OCI-LY7 (cell line): ENCODE measurements around the gene PLPP4. TPM values are rescaled to one million over a fixed set of nuclear protein-coding genes. Genes with fewer than 3 reads are reported as not detected.

Source experiments
- BruUV-seq: library from RNA; stranded (reverse); fragments of 400-500 nt; replicated peaks from 2 replicates; lab custom pipeline; 2021; lab: Mats Ljungman, UMichigan
- CTCF ChIA-PET: fragments of 300-600 bp; sonication (Branson Sonifier 250); formaldehyde crosslinking; loops from one replicate; lab custom pipeline; 2022; ENCODE audit warnings: antibody characterized with exemption; ENCODE audit not compliant: unreplicated experiment; lab: Charles Lee
- POLR2A ChIA-PET: fragments of 300-600 bp; sonication (Branson Sonifier 250); formaldehyde crosslinking; loops from one replicate; lab custom pipeline; 2022; ENCODE audit warnings: antibody characterized with exemption; lab: Charles Lee
- DNase-seq: peaks from one replicate; pipeline ENCODE4 v3.0.0-alpha.2; 2015; ENCODE audit warnings: low spot score
- H2AFZ ChIP-seq: fragments of 200-600 bp; sonication (generic), shearing (Covaris generic); 2 replicates; pipeline ENCODE4 v1.6.1; 2014; ENCODE audit warnings: mild to moderate bottlenecking, antibody characterized with exemption, low read length, moderate library complexity
- H3K27ac ChIP-seq: fragments of 200-600 bp; sonication (generic); 2 replicates; pipeline ENCODE4 v1.5.1; 2014; ENCODE audit warnings: mixed run types, low read depth, mild to moderate bottlenecking, moderate library complexity, low read length, inconsistent platforms; ENCODE audit not compliant: poor library complexity, severe bottlenecking
- H3K36me3 ChIP-seq: fragments of 200-600 bp; sonication (generic); 2 replicates; pipeline ENCODE4 v1.6.1; 2014; ENCODE audit warnings: mild to moderate bottlenecking, antibody characterized with exemption, low read length, moderate library complexity, mixed read lengths; ENCODE audit not compliant: insufficient read depth
- H3K4me1 ChIP-seq: fragments of 200-600 bp; sonication (generic); 2 replicates; pipeline ENCODE4 v1.5.1; 2014; ENCODE audit warnings: mild to moderate bottlenecking, low read length; ENCODE audit not compliant: insufficient read depth, poor library complexity, severe bottlenecking
- H3K4me2 ChIP-seq: fragments of 200-600 bp; sonication (generic); 2 replicates; pipeline ENCODE4 v1.6.1; 2014; ENCODE audit warnings: mild to moderate bottlenecking, low read length
- H3K4me3 ChIP-seq: fragments of 200-600 bp; sonication (generic); 2 replicates; pipeline ENCODE4 v1.5.1; 2014; ENCODE audit warnings: mild to moderate bottlenecking, low read depth, low read length; ENCODE audit not compliant: poor library complexity, severe bottlenecking
- H3K79me2 ChIP-seq: fragments of 200-600 bp; sonication (generic); 2 replicates; pipeline ENCODE4 v1.6.1; 2016; ENCODE audit warnings: low read depth, mild to moderate bottlenecking, low read length, moderate library complexity, mixed read lengths; ENCODE audit not compliant: insufficient read depth
- H3K9me2 ChIP-seq: fragments of 200-600 bp; sonication (generic); 2 replicates; pipeline ENCODE4 v1.6.1; 2016; ENCODE audit warnings: mild to moderate bottlenecking, low read length, mixed read lengths; ENCODE audit not compliant: insufficient read depth
- H3K9me3 ChIP-seq: fragments of 200-600 bp; sonication (generic); 2 replicates; pipeline ENCODE4 v1.6.1; 2014; ENCODE audit warnings: mild to moderate bottlenecking, mixed run types, low read length, mixed read lengths
- H4K20me1 ChIP-seq: fragments of 200-600 bp; sonication (generic); 2 replicates; pipeline ENCODE4 v1.6.1; 2014; ENCODE audit warnings: mild to moderate bottlenecking, antibody characterized with exemption, low read length, moderate library complexity, mixed read lengths; ENCODE audit not compliant: insufficient read depth
- EZH2phosphoT487 ChIP-seq: fragments of 200-600 bp; sonication (generic); IDR thresholded peaks from 2 replicates; pipeline ENCODE4 v1.6.1; 2018; ENCODE audit warnings: low read depth, borderline replicate concordance, mild to moderate bottlenecking, mixed run types, antibody characterized with exemption, low read length, moderate library complexity, mixed read lengths
- intact Hi-C: fragments of 100-400 bp; cut with micrococcal nuclease; formaldehyde crosslinking; loops from one replicate; pipeline ENCODE4 v1.10.0; 2022; ENCODE audit not compliant: unreplicated experiment
- total RNA-seq, 2 experiments: library from RNA; depleted of rRNA in 1 of 2; stranded (reverse); fragments of >200 nt in 1 of 2; shearing (Covaris generic) in 1 of 2; gene quantifications; 2 replicates each; pipeline ENCODE4 v1.2.3, GENCODE V29; 2014 to 2022
- TF ChIP-seq, protein P1 (sequence below): fragments of 200-600 bp; sonication (generic); conservative IDR thresholded peaks from 2 replicates; pipeline ENCODE4 v1.5.1; 2014; ENCODE audit warnings: mild to moderate bottlenecking, antibody characterized with exemption, low read length, moderate library complexity, mixed read lengths

PLPP4 gene
- total RNA-seq, 2 experiments from 2014 or later: not detected

GRCh38 chr10:120458432-120458831, 1.4 kb downstream of the PLPP4 start:
- Histone ChIP-seq H3K79me2 (no peaks in the 10 kb centered on the region), H3K27ac (no peak overlapping the region), H2AFZ (no peak overlapping the region), H4K20me1 (no peaks in the 10 kb centered on the region), H3K4me1 (no peaks in the 10 kb centered on the region), H3K9me2 (no peaks in the 10 kb centered on the region), H3K4me2 (no peak overlapping the region), H3K9me3 (no peaks in the 10 kb centered on the region), H3K36me3 (no peaks in the 10 kb centered on the region), H3K4me3 (no peak overlapping the region)
- ChIA-PET POLR2A (no interaction called here), CTCF (no interaction called here)
- intact Hi-C loops: no loop called here
- TF ChIP-seq, protein P1, sequence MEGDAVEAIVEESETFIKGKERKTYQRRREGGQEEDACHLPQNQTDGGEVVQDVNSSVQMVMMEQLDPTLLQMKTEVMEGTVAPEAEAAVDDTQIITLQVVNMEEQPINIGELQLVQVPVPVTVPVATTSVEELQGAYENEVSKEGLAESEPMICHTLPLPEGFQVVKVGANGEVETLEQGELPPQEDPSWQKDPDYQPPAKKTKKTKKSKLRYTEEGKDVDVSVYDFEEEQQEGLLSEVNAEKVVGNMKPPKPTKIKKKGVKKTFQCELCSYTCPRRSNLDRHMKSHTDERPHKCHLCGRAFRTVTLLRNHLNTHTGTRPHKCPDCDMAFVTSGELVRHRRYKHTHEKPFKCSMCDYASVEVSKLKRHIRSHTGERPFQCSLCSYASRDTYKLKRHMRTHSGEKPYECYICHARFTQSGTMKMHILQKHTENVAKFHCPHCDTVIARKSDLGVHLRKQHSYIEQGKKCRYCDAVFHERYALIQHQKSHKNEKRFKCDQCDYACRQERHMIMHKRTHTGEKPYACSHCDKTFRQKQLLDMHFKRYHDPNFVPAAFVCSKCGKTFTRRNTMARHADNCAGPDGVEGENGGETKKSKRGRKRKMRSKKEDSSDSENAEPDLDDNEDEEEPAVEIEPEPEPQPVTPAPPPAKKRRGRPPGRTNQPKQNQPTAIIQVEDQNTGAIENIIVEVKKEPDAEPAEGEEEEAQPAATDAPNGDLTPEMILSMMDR: no peak
- TF ChIP-seq EZH2phosphoT487: no peak
- BruUV-seq: no TSS peak
- no peak for DNase-seq

DNA sequence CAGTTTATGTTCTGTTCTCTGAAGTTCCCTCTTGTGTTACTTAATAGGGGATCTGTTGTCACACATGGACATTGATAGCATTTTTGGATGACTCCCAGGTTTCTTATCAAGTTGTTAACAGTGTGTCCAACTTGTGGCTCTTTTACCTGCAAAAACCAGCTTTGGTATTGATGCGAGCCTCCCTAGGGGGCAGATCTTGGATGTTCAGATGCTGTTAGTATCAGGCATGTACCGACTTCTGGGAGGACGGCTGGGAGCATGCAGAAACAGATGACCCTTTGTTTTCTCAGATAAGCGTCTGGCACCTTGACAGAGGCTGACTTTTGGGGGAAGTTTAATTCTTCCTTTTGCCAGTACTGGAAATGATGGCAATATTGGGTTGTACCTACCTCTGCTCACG, 2.2 kb downstream of the PLPP4 start:
- Histone ChIP-seq H4K20me1 (no peaks in the 10 kb centered on the region), H3K4me3 (no peak overlapping the region), H3K36me3 (no peaks in the 10 kb centered on the region), H3K9me2 (no peaks in the 10 kb centered on the region), H2AFZ (no peak overlapping the region), H3K79me2 (no peaks in the 10 kb centered on the region), H3K4me1 (no peaks in the 10 kb centered on the region), H3K9me3 (no peaks in the 10 kb centered on the region), H3K4me2 (no peak overlapping the region), H3K27ac (no peak overlapping the region)
- ChIA-PET POLR2A (no interaction called here), CTCF (no interaction called here)
- TF ChIP-seq, protein P1: no peak
- no peak for TF ChIP-seq EZH2phosphoT487
- BruUV-seq: no TSS peak
- intact Hi-C loops: no loop called here
- no peak for DNase-seq

GRCh38 chr10:120460186-120460585, 3.2 kb downstream of the PLPP4 start:
- H3K27ac ChIP-seq: no peak overlapping the region
- no peaks in the 10 kb centered on the region for H3K36me3 ChIP-seq
- TF ChIP-seq, protein P1: no peak
- no peak for TF ChIP-seq EZH2phosphoT487
- H3K4me3 ChIP-seq: no peak overlapping the region
- DNase-seq: no peak
- no peaks in the 10 kb centered on the region for H3K9me3 ChIP-seq
- ChIA-PET CTCF (no interaction called here), POLR2A (no interaction called here)
- H4K20me1 ChIP-seq: no peaks in the 10 kb centered on the region
- no TSS peak for BruUV-seq
- intact Hi-C loops: no loop called here
- H3K4me1 ChIP-seq: no peaks in the 10 kb centered on the region
- no peak overlapping the region for H2AFZ ChIP-seq
- H3K79me2 ChIP-seq: no peaks in the 10 kb centered on the region
- no peaks in the 10 kb centered on the region for H3K9me2 ChIP-seq
- H3K4me2 ChIP-seq: no peak overlapping the region
